ENCODE data around the gene SNRNP70. TPM values are rescaled to one million over a fixed set of nuclear protein-coding genes. Genes with fewer than 3 reads are reported as not detected.

Gene SNRNP70
- total and polyA plus RNA-seq, 2 of the 13 experiments (the other 11 are each of a cell fraction or from before 2014, with no cell fraction given) = 150 to 210 TPM

GRCh38 chr19:49085020-49085867 lies at the start of gene SNRNP70 (continued):
- peak; percentile 93 for TF ChIP-seq ARHGAP35 (CRISPR knock-in tag; IDR thresholded peaks at IDR 0.05; ENCODE audit: borderline replicate concordance)
- peak; percentile 93 for TF ChIP-seq ZNF230 (CRISPR knock-in tag; IDR thresholded peaks at IDR 0.05)
- TF ChIP-seq STAT5B (CRISPR knock-in tag; IDR thresholded peaks at IDR 0.05) = peak; percentile 81; the same call in 1 of the 2 replicates
- TF ChIP-seq NFKB2 (CRISPR knock-in tag; IDR thresholded peaks at IDR 0.05; ENCODE audit: borderline replicate concordance) = peak; percentile 87; the same call in 1 of the 2 replicates
- no peak for TF ChIP-seq ZBTB3 (CRISPR knock-in tag; IDR thresholded peaks at IDR 0.05; ENCODE audit: borderline replicate concordance, low read depth)
- no peak for TF ChIP-seq ZNF253 (CRISPR knock-in tag; IDR thresholded peaks at IDR 0.05; ENCODE audit: borderline replicate concordance)
- TF ChIP-seq ZNF563 (CRISPR knock-in tag; IDR thresholded peaks at IDR 0.05) = peak; percentile 46
- no peak for TF ChIP-seq CC2D1A (CRISPR knock-in tag; IDR thresholded peaks at IDR 0.05)
- peak; percentile 88; the same call in 1 of the 2 replicates for TF ChIP-seq ZNF670 (CRISPR knock-in tag; IDR thresholded peaks at IDR 0.05; ENCODE audit: borderline replicate concordance)
- no peak for TF ChIP-seq U2AF2 (IDR thresholded peaks at IDR 0.05; ENCODE audit: low read depth, low read length)
- peak; percentile 90 to 91 for TF ChIP-seq HMGXB4 (CRISPR knock-in tag; IDR thresholded peaks at IDR 0.05; ENCODE audit: borderline replicate concordance in 1 of 2, low read depth in 1 of 2)
- peak; percentile 98 for TF ChIP-seq YEATS4 (CRISPR knock-in tag; IDR thresholded peaks at IDR 0.05; ENCODE audit: borderline replicate concordance)
- TF ChIP-seq CERS6 (CRISPR knock-in tag; IDR thresholded peaks at IDR 0.05) = no peak; the same call in 1 of the 2 replicates
- peak; percentile 92; the same call in 1 of the 2 replicates for TF ChIP-seq IRF9 (CRISPR knock-in tag; IDR thresholded peaks at IDR 0.05; ENCODE audit: borderline replicate concordance)
- TF ChIP-seq SUZ12 (IDR thresholded peaks at IDR 0.05; ENCODE audit: low read depth, low read length) = no peak
- no peak; the same call in 1 of the 2 replicates for TF ChIP-seq ZSCAN29 (CRISPR knock-in tag; conservative IDR thresholded peaks at IDR 0.05)
- TF ChIP-seq ZNF256 (CRISPR knock-in tag; conservative IDR thresholded peaks at IDR 0.05) = no peak; the same call in 1 of the 2 replicates
- no peak for TF ChIP-seq MTERF4 (CRISPR knock-in tag; IDR thresholded peaks at IDR 0.05)
- TF ChIP-seq EP300 (IDR thresholded peaks at IDR 0.05; ENCODE audit: low read depth in 2 of 2, low read length in 2 of 2) = 0 out of 4 replicates have a peak, but pooled peaks of 1 of the 2 experiments have one; percentile 19
- TF ChIP-seq EP300 (CRISPR knock-in tag; IDR thresholded peaks at IDR 0.05; ENCODE audit: borderline replicate concordance) = no peak
- TF ChIP-seq FOSL1 (CRISPR knock-in tag; IDR thresholded peaks at IDR 0.05; ENCODE audit: borderline replicate concordance) = peak; percentile 59; the same call in 1 of the 2 replicates
- no peak for TF ChIP-seq ZNF562 (CRISPR knock-in tag; IDR thresholded peaks at IDR 0.05; ENCODE audit: borderline replicate concordance)
- TF ChIP-seq ZSCAN22 (CRISPR knock-in tag; IDR thresholded peaks at IDR 0.05) = no peak
- TF ChIP-seq MAX (IDR thresholded peaks at IDR 0.05) = peak; percentile 90
